ENCODE results near the gene THSD7B.

DNA sequence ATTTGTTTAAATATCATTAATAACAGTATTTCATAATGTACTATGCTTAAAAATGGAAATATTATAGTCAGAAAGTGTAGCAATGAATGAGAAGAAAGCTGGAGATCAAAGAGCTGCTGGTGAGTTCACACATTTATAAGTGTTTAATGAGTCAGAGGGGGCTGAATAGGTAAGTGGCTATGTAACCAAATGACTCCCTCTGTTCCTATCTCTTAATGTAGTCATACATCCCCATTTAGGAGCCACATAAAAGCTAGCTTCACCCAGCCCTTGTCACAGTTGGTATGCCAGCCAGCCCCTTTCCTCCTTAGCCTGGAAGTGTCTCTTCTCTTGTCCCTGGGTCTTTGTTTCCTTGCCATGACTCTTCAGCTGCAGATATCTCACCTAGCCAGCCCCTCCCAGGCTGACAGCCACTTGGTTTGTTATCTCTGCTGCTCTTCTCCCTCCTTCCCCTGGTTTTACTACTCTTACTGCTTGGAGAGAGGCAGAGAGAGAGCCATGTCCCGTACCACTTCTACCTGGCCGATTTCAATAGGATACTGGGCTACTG lies 760.4 kb downstream of the THSD7B start:
- TF ChIP-seq GATA3 (IDR thresholded peaks at IDR 0.05; ENCODE audit: low read depth, low read length) (no peak), GATA2 (IDR thresholded peaks at IDR 0.05; ENCODE audit: low read depth, low read length) (no peak)
